Muscle layer of duodenum (tissue), 2 donors: ENCODE data around the gene ERC2.

Experiments
- H3K27ac ChIP-seq: one replicate; pipeline ENCODE4 v1.7.0; 2013; ENCODE audit warnings: mild to moderate bottlenecking, low read length
- H3K27me3 ChIP-seq: one replicate; pipeline ENCODE4 v1.7.0; 2013; ENCODE audit warnings: low read depth, mild to moderate bottlenecking, control low read depth, low read length
- H3K36me3 ChIP-seq, 2 donors: one replicate each; pipeline ENCODE4 v1.7.0; 2013; ENCODE audit warnings: low read length in 2 of 2, control low read depth in 1 of 2, mild to moderate bottlenecking in 1 of 2; ENCODE audit not compliant: insufficient read depth in 2 of 2, control insufficient read depth in 1 of 2
- H3K4me1 ChIP-seq, 2 donors: one replicate each; pipeline ENCODE4 v1.7.0; 2013; ENCODE audit warnings: low read length in 2 of 2, mild to moderate bottlenecking in 2 of 2, control low read depth in 1 of 2, moderate library complexity in 1 of 2; ENCODE audit not compliant: insufficient read depth in 2 of 2, control insufficient read depth in 1 of 2
- H3K4me3 ChIP-seq, 2 donors: one replicate each; pipeline ENCODE4 v1.7.0; 2013; ENCODE audit warnings: low read length in 2 of 2, low read depth in 1 of 2, mild to moderate bottlenecking in 1 of 2
- H3K9me3 ChIP-seq, 2 donors: one replicate each; pipeline ENCODE4 v1.7.0; 2013; ENCODE audit warnings: low read length in 2 of 2, control low read depth in 1 of 2, mild to moderate bottlenecking in 1 of 2; ENCODE audit not compliant: control insufficient read depth in 1 of 2
- donor health status: healthy.

Gene ERC2

DNA sequence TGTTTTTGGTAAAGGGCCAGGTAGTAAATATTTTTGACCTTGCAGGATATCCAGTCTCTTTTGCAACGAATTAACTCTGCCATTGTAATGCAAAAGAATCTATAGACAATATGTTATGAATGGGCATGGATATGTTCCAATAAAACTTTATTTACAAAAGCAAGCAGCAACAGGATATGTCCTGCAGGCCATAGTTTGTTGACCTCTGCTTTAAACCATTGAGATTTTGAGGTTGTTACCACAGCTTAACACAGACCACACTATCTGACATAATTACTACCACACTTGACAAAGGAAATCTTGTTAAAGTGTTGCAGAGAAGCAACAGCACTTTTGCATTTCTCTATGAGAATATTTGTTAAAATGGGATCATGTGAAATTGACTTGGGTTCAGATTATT is 349.3 kb downstream of the ERC2 start:
- Histone ChIP-seq H3K36me3 (no peaks in the 10 kb centered on the region), H3K27me3 (no peaks in the 10 kb centered on the region), H3K27ac (no peak overlapping the region), H3K4me3 (no peak overlapping the region), H3K9me3 (peaks cover 0 to 14% of the 10 kb centered on the region in 2 donors), H3K4me1 (no peaks in the 10 kb centered on the region)

DNA sequence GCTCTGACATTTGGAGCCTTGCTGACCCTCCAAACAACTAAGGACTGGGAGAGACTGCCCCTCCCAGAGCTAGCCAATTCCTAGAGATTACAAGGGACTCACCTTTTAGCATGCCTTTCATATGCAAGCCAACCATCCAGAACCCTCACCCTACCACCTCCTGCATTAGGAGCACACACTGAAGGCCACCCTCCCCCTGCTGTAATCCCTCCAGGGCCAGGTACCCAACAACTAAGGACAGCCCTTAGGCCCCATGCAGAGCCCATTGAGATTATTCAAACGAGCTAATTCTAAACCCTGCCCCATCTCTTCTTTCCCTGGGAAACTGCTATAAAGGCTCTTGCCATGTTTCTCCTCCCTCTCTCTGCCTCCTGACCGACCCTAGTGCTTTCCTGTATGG is 352.6 kb downstream of the ERC2 start:
- H3K27ac ChIP-seq: no peak overlapping the region
- H3K27me3 ChIP-seq: no peaks in the 10 kb centered on the region
- no peaks in the 10 kb centered on the region for H3K36me3 ChIP-seq
- peaks cover 0 to 14% of the 10 kb centered on the region in 2 donors for H3K9me3 ChIP-seq
- no peaks in the 10 kb centered on the region for H3K4me1 ChIP-seq
- no peak overlapping the region for H3K4me3 ChIP-seq

DNA sequence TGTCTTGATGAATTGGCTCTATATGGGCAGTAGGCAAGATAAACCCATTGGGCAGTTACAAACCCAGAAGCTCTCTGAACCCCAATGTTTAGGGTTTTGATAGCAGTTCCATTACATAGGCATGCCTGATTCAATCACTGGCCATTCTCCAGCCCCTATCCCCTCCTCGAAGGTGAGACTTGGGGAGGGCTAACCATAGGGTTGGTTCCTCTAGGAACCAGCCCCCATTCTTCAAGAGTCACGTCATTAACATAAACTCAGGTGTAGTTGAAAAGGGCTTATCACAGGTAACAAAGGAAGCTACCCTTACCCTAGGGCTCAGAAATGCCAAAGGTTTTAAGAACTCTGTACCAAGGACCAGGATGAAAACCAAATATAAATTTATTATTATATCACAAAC is 353.1 kb downstream of the ERC2 start:
- H3K9me3 ChIP-seq: peaks cover 0 to 14% of the 10 kb centered on the region in 2 donors
- H3K36me3 ChIP-seq: no peaks in the 10 kb centered on the region
- H3K27ac ChIP-seq: no peak overlapping the region
- no peaks in the 10 kb centered on the region for H3K4me1 ChIP-seq
- H3K27me3 ChIP-seq: no peaks in the 10 kb centered on the region
- H3K4me3 ChIP-seq: no peak overlapping the region

DNA sequence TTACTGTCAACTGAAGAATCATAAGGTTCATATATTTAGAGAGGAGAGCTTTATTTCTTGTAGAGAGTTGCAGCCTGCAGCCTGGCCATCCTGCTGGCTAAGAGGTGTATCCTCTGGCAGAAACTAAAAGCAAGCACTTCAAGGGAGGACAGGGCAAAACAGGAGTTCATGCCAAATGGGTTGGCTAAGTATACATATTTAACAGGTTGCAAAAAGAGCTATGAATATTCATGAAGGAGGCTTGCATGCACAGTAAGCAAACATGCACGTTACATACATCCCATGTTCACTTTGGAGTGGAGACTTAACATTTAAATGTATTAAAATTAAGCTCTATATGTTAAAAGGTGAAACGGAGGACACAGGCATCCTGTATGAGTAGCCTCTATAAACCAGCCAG is 354.4 kb downstream of the ERC2 start:
- H3K9me3 ChIP-seq: peaks cover 0 to 14% of the 10 kb centered on the region in 2 donors
- H3K36me3 ChIP-seq: no peaks in the 10 kb centered on the region
- H3K27me3 ChIP-seq: no peaks in the 10 kb centered on the region
- H3K27ac ChIP-seq: no peak overlapping the region
- H3K4me3 ChIP-seq: no peak overlapping the region
- H3K4me1 ChIP-seq: no peaks in the 10 kb centered on the region

DNA sequence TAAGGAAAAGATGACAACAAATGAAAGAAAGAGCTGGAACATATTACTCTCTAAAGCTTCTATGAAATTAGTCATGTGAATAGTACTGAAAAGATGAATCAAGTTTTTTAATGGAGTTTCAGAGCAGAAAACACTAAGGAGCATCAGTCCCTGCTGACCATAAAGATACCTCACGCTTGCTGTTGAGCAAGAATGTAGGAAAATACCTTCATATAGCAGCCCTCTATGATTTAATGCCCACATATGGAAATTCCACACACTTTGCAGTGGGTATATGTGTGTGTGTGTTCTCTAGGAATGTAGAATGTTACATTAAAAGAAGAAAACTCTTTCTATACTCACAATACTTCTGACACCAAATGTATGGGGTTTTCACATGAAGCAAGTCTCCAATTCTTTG is 355.0 kb downstream of the ERC2 start:
- Histone ChIP-seq H3K36me3 (no peaks in the 10 kb centered on the region), H3K27me3 (no peaks in the 10 kb centered on the region), H3K4me3 (no peak overlapping the region), H3K4me1 (no peaks in the 10 kb centered on the region), H3K27ac (no peak overlapping the region), H3K9me3 (peaks cover 0 to 14% of the 10 kb centered on the region in 2 donors)

DNA sequence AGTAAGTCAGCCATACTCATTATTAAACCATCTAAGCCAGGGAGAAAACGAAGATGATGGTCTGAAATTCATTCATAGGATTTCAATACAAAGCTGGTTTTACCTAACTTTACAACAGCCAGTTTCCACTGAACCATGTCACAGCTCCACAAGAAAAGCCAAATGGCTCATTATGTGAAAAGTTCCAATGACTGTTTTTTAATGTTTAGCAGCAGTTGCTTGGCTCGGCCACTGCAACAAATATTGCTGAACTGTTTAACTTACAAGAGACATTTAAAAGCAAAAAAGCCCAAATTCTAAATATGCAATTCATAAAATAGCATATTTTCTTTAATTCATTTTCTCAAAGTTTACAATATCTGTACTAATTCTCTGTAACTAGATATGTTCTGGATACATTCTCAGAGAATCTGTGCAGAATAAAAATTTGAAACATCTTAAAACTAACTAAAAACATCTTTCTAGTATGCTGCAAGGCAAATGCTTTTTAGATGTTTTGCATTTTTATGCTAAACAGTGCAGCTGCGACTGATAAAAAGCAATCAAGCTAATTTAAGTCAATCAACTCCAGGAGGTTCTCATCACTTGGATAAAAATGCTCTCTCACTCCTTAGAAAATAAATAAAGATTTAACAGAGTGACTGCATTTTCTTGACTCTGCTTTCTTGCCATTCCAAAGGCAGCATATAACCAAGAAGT is 356.5 kb downstream of the ERC2 start:
- H3K27ac ChIP-seq: no peak overlapping the region
- no peak overlapping the region for H3K4me3 ChIP-seq
- H3K9me3 ChIP-seq: peaks cover 0 to 14% of the 10 kb centered on the region in 2 donors
- no peaks in the 10 kb centered on the region for H3K4me1 ChIP-seq
- no peaks in the 10 kb centered on the region for H3K27me3 ChIP-seq
- no peaks in the 10 kb centered on the region for H3K36me3 ChIP-seq

DNA sequence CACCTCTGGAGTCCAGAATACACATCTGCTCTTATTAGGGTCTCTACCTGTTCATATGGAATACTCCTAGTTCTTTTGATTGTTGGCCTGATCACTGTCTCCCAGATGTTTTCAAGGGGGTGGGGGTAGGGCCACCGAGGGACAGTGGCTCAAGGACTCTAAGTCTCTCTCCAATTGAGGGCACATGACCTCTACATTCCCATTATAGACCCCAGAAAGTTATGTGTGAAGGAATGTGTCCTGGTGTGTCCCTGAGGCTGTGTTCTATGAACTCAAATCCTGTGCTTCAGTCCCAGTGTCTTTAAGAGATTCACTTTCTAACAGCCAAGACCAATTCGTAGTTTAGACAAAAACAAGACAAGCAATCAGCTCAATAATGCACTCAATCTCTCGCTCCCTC is 357.4 kb downstream of the ERC2 start:
- Histone ChIP-seq H3K4me1 (no peaks in the 10 kb centered on the region), H3K27me3 (no peaks in the 10 kb centered on the region), H3K9me3 (peaks cover 0 to 14% of the 10 kb centered on the region in 2 donors), H3K36me3 (no peaks in the 10 kb centered on the region), H3K4me3 (no peak overlapping the region), H3K27ac (no peak overlapping the region)

DNA sequence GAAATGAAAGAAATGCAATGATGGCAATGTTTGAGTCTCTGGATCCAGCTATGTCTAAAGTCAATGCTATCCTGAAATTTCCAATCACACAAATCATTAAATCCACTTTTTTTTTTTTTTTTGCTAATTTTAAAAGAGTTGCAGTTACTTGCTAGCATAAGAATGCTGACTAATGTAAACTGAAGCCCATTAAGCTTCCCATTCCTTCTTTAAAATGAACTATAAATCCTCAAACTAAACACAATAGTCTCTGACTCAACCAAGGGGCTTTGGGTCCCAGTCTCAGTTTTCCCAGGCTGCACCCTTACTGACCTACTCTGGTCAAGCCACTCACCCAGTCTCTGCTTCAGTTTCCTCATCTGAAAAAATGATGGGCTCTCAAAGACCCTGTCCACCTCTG is 361.1 kb downstream of the ERC2 start:
- Histone ChIP-seq H3K4me1 (no peaks in the 10 kb centered on the region), H3K27me3 (no peaks in the 10 kb centered on the region), H3K27ac (no peak overlapping the region), H3K4me3 (no peak overlapping the region), H3K36me3 (no peaks in the 10 kb centered on the region), H3K9me3 (no peaks in the 10 kb centered on the region)

DNA sequence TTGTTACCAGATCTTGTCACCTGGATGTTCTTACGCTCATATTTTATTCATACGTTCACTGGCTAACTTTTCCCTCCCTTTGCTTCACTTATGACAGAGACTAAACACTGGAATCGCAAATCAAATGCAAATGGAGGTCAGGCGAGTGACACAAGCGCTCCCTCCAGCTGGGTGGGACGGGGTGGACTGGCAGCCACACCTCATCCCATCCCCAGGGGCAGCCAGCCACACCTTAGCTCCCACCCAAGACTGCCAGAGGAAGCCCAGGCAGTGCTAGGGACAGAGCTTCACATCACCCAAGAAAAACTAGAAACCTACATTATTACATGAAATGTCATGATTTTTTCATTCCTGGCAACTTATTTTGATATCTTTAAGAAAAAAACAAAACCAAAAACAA is 366.2 kb downstream of the ERC2 start:
- Histone ChIP-seq H3K36me3 (no peaks in the 10 kb centered on the region), H3K4me3 (no peak overlapping the region), H3K27me3 (no peaks in the 10 kb centered on the region), H3K27ac (no peak overlapping the region), H3K9me3 (no peaks in the 10 kb centered on the region), H3K4me1 (no peaks in the 10 kb centered on the region)

DNA sequence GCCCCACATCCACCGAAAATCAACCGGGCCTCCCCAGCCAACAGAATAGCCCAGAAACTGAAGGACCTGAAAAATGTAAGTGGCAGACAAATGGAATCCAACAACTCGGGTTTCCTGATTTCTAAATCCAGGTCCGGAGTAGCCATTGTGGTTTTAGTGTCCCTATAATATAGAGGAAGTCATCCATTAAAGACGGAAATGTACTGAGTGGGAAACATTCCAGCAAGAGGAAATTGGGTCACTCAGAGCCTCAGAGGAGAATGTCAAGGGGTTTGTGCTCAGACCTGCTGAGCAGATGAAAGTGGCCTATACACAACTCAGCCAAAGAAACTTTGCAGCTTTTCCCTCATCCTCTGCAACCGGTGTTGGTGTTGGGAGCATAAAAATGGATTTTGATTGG is 366.7 kb downstream of the ERC2 start:
- no peaks in the 10 kb centered on the region for H3K4me1 ChIP-seq
- no peak overlapping the region for H3K4me3 ChIP-seq

DNA sequence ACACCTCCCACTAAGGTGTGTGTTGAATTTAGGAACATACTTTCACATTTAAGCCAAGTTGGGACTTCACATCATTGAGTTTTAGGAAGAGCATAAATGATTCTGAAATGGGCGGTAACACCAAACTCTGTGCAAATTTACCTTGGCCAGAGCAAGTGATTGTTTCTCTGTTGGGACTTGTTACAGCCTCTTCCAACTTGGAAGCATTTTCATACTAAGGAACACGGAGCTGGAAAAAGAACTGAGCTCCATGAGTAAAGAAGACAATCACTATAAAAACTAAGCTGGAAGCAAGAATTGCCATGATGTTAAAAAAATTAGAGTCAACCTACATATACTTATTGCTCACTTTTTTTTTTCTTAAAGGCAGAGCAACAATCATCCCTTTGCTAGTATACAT is 371.3 kb downstream of the ERC2 start:
- H3K27ac ChIP-seq: no peak overlapping the region
- no peaks in the 10 kb centered on the region for H3K9me3 ChIP-seq
- no peaks in the 10 kb centered on the region for H3K36me3 ChIP-seq
- no peaks in the 10 kb centered on the region for H3K4me1 ChIP-seq
- H3K27me3 ChIP-seq: no peaks in the 10 kb centered on the region
- H3K4me3 ChIP-seq: no peak overlapping the region

More for the DNA sequence above, 366.7 kb downstream of the ERC2 start:
- no peaks in the 10 kb centered on the region for H3K27me3 ChIP-seq
- H3K27ac ChIP-seq: no peak overlapping the region
- H3K9me3 ChIP-seq: no peaks in the 10 kb centered on the region
- H3K36me3 ChIP-seq: no peaks in the 10 kb centered on the region

DNA sequence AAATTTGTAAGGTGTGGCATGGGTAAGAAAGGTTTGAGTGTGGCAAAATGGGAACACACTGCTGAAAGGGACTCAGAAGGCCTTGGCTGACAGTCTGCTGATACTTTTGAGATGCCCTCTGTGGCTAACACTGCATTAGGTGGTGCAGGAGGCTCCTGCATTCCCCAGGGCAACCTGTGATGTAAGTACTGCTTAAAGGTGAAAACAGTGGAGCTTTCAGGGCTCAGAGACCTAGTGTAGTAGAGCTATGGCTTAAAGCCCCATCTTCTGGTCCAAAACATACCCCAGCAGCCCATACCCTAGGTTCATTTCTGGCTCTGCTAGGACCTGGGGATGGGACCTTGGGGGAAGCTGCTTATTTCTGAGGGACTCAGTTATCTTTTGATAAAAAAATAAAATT is 374.1 kb downstream of the ERC2 start:
- H3K36me3 ChIP-seq: no peaks in the 10 kb centered on the region
- no peaks in the 10 kb centered on the region for H3K27me3 ChIP-seq
- H3K4me1 ChIP-seq: no peaks in the 10 kb centered on the region
- no peak overlapping the region for H3K27ac ChIP-seq
- no peak overlapping the region for H3K4me3 ChIP-seq
- no peaks in the 10 kb centered on the region for H3K9me3 ChIP-seq
